ENCODE data around the gene RIMBP2.

- TF ChIP-seq EZH2 (IDR thresholded peaks at IDR 0.05; ENCODE audit: borderline replicate concordance, low read length) (no peak), CTCF (IDR thresholded peaks at IDR 0.05; ENCODE audit: low read length) (no peak)
Observed at GRCh38 chr12:130557201-130557600, 158.9 kb downstream of the RIMBP2 start.
